Ovary (tissue), 3 donors: ENCODE data around the gene THBD.

Experiments
- CTCF ChIP-seq, 3 donors: fragments of 450-650 bp in 2 of 3; fragments of 200-600 bp in 1 of 3; IDR thresholded peaks; one replicate each; pipeline versions ENCODE4 v1.5.1 to v1.8.0; 2016 to 2022; ENCODE audit warnings: antibody characterized with exemption in 3 of 3, mild to moderate bottlenecking in 1 of 3
- EP300 ChIP-seq: sonication (generic); formaldehyde crosslinking; IDR thresholded peaks from one replicate; pipeline ENCODE4 v1.6.1; 2017; ENCODE audit warnings: antibody characterized with exemption
- POLR2A ChIP-seq: fragments of 450-650 bp; IDR thresholded peaks from one replicate; pipeline ENCODE4 v1.6.1; 2017; ENCODE audit warnings: antibody characterized with exemption, mild to moderate bottlenecking, moderate library complexity
- donor health status: DM: no; HTN: no; CAD: no.

GRCh38 chr20:23050076-23050838 lies 785 bp upstream of the THBD start:
- no peak for TF ChIP-seq POLR2A
- TF ChIP-seq CTCF (IDR thresholded peaks at IDR 0.05), result no peak
- no peak for TF ChIP-seq EP300
